Subcutaneous abdominal adipose tissue (tissue), 5 donors: ENCODE data around the gene RGS2.

Experiments used
- H3K27ac ChIP-seq: one replicate; pipeline ENCODE4 v1.7.0; 2013; ENCODE audit warnings: low read depth, mild to moderate bottlenecking, inconsistent platforms, low read length, moderate library complexity
- H3K27me3 ChIP-seq, 5 donors: one replicate each; pipeline ENCODE4 v1.7.0; 2013; ENCODE audit warnings: low read length in 5 of 5, inconsistent platforms in 1 of 5; ENCODE audit not compliant: control insufficient read depth in 5 of 5, insufficient read depth in 4 of 5
- H3K36me3 ChIP-seq, 5 donors: one replicate each; pipeline ENCODE4 v1.7.0; 2013; ENCODE audit warnings: low read length in 5 of 5; ENCODE audit not compliant: control insufficient read depth in 5 of 5, insufficient read depth in 5 of 5
- H3K4me1 ChIP-seq, 5 donors: one replicate each; pipeline ENCODE4 v1.7.0; 2013; ENCODE audit warnings: low read length in 5 of 5, mild to moderate bottlenecking in 3 of 5, moderate library complexity in 1 of 5; ENCODE audit not compliant: control insufficient read depth in 5 of 5, insufficient read depth in 5 of 5
- H3K4me3 ChIP-seq, 5 donors: one replicate each; pipeline ENCODE4 v1.7.0; 2013; ENCODE audit warnings: low read length in 5 of 5, low read depth in 1 of 5
- H3K9ac ChIP-seq, 5 donors: one replicate each; pipeline ENCODE4 v1.7.0; 2013; ENCODE audit warnings: low read length in 5 of 5, mild to moderate bottlenecking in 4 of 5, moderate library complexity in 3 of 5
- H3K9me3 ChIP-seq, 5 donors: one replicate each; pipeline ENCODE4 v1.7.0; 2013; ENCODE audit warnings: low read length in 5 of 5; ENCODE audit not compliant: control insufficient read depth in 5 of 5
- donor health status: healthy.
- donor health status: healthy.
- donor health status: healthy.
- donor health status: healthy.
- donor health status: healthy.

Gene RGS2

GRCh38 chr1:192817246-192817645 is 8.4 kb downstream of the RGS2 start:
- no peaks in the 10 kb centered on the region for H3K9me3 ChIP-seq
- no peaks in the 10 kb centered on the region for H3K4me1 ChIP-seq
- H3K27me3 ChIP-seq = no peaks in the 10 kb centered on the region
- no peak overlapping the region for H3K4me3 ChIP-seq
- H3K27ac ChIP-seq = no peak overlapping the region
- no peaks in the 10 kb centered on the region for H3K36me3 ChIP-seq
- H3K9ac ChIP-seq = no peak overlapping the region

DNA sequence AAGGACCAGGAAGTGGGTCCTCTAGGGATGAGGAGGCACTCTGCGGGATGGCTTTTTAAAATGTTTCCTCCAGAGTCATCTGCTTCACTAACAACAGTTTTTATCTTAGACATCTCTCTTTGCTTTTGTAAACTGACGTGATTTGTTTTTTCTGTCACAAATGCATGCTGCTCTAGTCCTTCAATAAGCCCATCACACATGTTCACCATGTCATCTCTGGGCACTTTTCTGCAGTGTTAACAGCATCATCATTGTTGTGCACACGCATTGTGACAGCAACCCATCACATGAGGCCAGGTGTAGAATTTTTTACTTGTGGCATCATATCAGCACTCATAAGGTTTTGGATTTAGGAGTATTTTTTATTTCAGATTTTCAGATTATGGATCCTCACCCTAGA is 12.5 kb downstream of the RGS2 start:
- no peaks in the 10 kb centered on the region for H3K36me3 ChIP-seq
- no peak overlapping the region for H3K4me3 ChIP-seq
- H3K9me3 ChIP-seq = no peaks in the 10 kb centered on the region
- no peak overlapping the region for H3K27ac ChIP-seq
- no peaks in the 10 kb centered on the region for H3K4me1 ChIP-seq
- H3K27me3 ChIP-seq = no peaks in the 10 kb centered on the region
- no peak overlapping the region for H3K9ac ChIP-seq

DNA sequence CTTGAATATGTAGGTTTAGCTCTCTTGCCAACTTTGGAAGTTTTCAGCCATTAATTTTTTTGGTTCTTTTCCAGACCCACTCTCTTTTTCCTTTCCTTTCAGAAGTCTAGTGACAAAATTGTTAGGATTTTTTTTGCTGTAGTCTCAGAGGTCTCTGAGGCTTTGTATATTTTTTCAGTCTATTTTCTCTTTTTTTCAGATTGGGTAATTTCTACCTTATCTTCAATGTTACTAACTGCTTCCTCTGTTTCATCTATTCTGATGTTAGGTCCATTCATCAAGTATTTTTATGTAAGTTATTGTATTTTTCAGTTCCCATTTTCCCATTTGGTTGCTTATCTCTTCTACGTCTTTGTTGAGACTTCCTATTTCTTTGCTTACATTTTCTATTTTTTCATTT is 15.7 kb downstream of the RGS2 start:
- H3K27me3 ChIP-seq = no peaks in the 10 kb centered on the region
- no peak overlapping the region for H3K9ac ChIP-seq
- H3K9me3 ChIP-seq = no peaks in the 10 kb centered on the region
- H3K4me1 ChIP-seq = no peaks in the 10 kb centered on the region
- no peak overlapping the region for H3K27ac ChIP-seq
- H3K4me3 ChIP-seq = no peak overlapping the region
- no peaks in the 10 kb centered on the region for H3K36me3 ChIP-seq

- Histone ChIP-seq H3K4me1 (no peaks in the 10 kb centered on the region), H3K4me3 (no peak overlapping the region), H3K27ac (no peak overlapping the region), H3K36me3 (no peaks in the 10 kb centered on the region), H3K9me3 (no peaks in the 10 kb centered on the region), H3K27me3 (no peaks in the 10 kb centered on the region), H3K9ac (no peak overlapping the region)
Observed at GRCh38 chr1:192826791-192827546, 18.1 kb downstream of the RGS2 start.

DNA sequence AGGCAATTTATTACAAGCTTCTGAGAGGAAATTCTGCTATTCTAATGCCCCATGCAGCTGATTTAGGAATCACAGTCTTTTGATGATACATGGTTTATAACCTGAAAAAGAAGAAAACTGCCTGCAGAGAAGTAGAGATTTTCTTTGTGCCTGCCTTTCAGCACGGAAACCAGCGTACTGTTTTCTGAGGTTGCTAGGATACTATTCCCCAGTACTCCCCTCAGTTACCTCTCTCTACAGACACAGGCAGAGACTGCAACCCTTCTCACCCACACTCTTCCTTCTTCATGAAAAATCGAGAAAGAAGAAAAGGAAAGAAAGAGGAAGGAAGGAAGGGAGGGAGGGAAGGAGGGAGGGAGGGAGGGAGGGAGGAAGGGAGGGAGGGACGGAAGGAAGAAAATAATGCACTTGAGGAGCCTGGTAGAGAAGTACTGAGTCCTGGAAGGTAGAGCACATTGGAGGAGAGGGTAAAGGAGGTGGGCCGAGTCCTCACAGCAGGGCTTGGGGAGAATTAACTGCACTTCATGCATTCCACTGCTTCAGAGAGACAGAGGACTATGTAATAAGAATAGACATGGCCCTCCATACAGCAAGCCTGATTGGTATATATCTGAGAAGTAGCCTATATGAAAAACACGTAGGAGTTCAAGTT is 21.9 kb downstream of the RGS2 start:
- Histone ChIP-seq H3K27ac (no peak overlapping the region), H3K27me3 (no peaks in the 10 kb centered on the region), H3K9me3 (no peaks in the 10 kb centered on the region), H3K4me1 (peaks cover 0 to 8% (median 0%) of the 10 kb centered on the region in 5 donors), H3K9ac (no peak overlapping the region), H3K36me3 (no peaks in the 10 kb centered on the region), H3K4me3 (no peak overlapping the region)

GRCh38 chr1:192831706-192832355 is 23.0 kb downstream of the RGS2 start:
- no peak overlapping the region for H3K27ac ChIP-seq
- no peak overlapping the region for H3K9ac ChIP-seq
- peaks cover 0 to 8% (median 0%) of the 10 kb centered on the region in 5 donors for H3K4me1 ChIP-seq

GRCh38 chr1:192832492-192832891 is 23.7 kb downstream of the RGS2 start:
- Histone ChIP-seq H3K27ac (no peak overlapping the region), H3K4me3 (no peak overlapping the region), H3K9me3 (no peaks in the 10 kb centered on the region), H3K27me3 (no peaks in the 10 kb centered on the region), H3K9ac (no peak overlapping the region), H3K36me3 (no peaks in the 10 kb centered on the region), H3K4me1 (peaks cover 0 to 8% (median 0%) of the 10 kb centered on the region in 5 donors)

More at GRCh38 chr1:192831706-192832355, 23.0 kb downstream of the RGS2 start:
- H3K4me3 ChIP-seq = no peak overlapping the region
- no peaks in the 10 kb centered on the region for H3K9me3 ChIP-seq
- H3K36me3 ChIP-seq = no peaks in the 10 kb centered on the region
- H3K27me3 ChIP-seq = no peaks in the 10 kb centered on the region

DNA sequence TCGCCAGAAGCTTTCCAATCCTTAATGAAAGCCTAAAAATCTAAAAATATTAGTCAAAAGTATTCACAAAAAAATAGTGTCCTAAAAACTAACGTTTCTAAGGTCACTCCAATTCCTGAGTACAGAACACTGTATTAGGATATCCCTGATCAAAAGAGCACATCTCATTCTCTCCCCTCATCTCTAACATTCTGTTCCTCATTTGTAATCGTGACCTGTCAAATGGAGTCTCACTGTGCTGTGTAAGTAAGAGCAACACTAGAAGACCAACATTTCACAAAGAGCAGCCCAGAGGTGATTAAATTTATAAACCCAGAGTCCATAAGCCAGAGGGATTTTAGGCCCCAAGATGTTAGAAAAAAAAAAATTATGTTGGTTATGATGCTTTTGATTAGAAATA is 26.3 kb downstream of the RGS2 start:
- H3K27ac ChIP-seq = no peak overlapping the region
- H3K4me1 ChIP-seq = peaks cover 0 to 8% (median 0%) of the 10 kb centered on the region in 5 donors
- H3K9me3 ChIP-seq = no peaks in the 10 kb centered on the region
- no peak overlapping the region for H3K4me3 ChIP-seq
- H3K9ac ChIP-seq = no peak overlapping the region
- H3K27me3 ChIP-seq = no peaks in the 10 kb centered on the region
- no peaks in the 10 kb centered on the region for H3K36me3 ChIP-seq

DNA sequence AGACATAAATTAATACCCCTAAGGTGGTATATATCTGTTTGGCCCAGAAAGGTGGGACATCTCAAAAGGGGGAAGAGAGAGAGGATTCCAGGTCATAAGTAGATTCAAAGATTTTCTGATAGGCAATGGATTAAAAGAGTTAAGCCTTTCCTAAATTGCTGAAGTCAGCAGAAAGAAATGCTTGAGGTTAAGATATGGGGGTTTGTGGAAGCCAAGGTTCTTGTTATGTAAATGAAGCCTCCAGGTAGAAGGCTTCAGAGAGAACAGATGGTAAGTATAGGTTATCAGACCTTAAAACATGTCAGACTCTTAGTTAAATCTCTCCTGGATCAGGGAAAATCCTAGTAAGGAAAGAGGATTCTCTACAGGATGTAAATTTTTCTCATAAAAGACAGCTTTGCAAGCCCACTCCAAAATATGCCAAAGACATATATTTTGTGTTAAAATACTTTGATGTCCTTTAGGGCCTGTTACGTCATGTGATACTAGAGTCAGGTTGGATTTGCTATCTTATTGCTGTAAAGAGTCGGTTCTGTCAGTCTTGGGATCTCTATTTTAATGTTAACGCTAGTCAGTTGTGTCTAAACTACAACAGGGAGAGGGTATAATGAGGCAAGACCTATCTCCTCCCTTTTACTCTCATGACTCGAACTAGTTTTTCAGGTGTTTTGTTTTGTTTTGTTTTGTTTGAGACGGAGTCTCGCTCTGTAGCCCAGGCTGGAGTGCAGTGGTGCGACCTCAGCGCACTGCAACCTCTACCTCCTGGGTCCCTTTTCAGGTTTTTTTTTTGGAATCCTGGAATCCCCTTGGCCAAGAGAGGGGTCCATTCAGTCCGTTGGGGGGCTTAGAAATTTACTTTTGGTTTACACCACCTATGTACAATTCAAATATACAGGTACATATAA is 30.6 kb downstream of the RGS2 start:
- Histone ChIP-seq H3K9ac (no peak overlapping the region), H3K27ac (no peak overlapping the region), H3K27me3 (no peaks in the 10 kb centered on the region)

More for the DNA sequence above, 30.6 kb downstream of the RGS2 start:
- no peak overlapping the region for H3K4me3 ChIP-seq
- H3K9me3 ChIP-seq = no peaks in the 10 kb centered on the region
- peaks cover 0 to 4% (median 0%) of the 10 kb centered on the region in 5 donors for H3K4me1 ChIP-seq
- H3K36me3 ChIP-seq = no peaks in the 10 kb centered on the region
